ENCODE measurements around the gene EDARADD. TPM values are rescaled to one million over a fixed set of nuclear protein-coding genes. Genes with fewer than 3 reads are reported as not detected.

The EDARADD gene
- total and polyA plus RNA-seq, 2 of the 13 experiments (the other 11 are each of a cell fraction or from before 2014, with no cell fraction given), result 0.03 TPM; not detected in 1

DNA sequence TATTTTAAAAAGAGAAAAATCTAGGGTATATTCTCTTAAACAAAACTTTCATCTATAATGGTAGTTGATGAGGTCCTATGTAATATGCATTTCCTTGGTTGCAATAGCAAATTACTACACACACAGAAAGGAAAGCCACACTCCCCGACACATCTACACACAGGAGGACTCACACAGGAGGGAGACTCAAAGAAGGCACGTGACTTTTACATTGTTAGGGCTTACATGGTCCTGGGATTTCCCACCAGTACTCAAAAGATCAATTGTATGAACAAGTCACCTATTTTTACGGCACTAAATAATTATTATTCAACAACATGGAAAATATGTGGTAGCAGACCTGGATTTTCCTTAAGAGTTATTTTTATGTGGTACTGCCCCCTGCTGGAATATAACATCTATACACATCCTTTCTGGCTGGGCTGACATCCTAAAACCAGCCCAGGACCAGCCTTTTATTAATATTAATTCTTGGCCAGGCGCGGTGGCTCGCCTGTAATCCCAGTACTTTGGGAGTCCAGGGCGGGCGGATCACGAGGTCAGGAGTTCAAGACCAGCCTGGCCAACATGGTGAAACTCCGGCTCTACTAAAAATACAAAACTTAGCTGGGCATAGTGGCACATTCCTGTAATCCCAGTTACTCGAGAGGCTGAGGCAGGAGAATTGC lies 95.8 kb downstream of the EDARADD start (continued):
- TF ChIP-seq, protein P1, sequence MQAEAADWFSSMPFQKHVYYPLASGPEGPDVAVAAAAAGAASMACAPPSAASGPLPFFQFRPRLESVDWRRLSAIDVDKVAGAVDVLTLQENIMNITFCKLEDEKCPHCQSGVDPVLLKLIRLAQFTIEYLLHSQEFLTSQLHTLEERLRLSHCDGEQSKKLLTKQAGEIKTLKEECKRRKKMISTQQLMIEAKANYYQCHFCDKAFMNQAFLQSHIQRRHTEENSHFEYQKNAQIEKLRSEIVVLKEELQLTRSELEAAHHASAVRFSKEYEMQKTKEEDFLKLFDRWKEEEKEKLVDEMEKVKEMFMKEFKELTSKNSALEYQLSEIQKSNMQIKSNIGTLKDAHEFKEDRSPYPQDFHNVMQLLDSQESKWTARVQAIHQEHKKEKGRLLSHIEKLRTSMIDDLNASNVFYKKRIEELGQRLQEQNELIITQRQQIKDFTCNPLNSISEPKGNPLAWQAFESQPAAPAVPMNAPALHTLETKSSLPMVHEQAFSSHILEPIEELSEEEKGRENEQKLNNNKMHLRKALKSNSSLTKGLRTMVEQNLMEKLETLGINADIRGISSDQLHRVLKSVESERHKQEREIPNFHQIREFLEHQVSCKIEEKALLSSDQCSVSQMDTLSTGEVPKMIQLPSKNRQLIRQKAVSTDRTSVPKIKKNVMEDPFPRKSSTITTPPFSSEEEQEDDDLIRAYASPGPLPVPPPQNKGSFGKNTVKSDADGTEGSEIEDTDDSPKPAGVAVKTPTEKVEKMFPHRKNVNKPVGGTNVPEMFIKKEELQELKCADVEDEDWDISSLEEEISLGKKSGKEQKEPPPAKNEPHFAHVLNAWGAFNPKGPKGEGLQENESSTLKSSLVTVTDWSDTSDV (CRISPR knock-in tag; IDR thresholded peaks at IDR 0.05), result no peak
- TF ChIP-seq ZNF660 (CRISPR knock-in tag; IDR thresholded peaks at IDR 0.05; ENCODE audit: borderline replicate concordance, low read depth), result no peak
- TF ChIP-seq JARID2 (CRISPR knock-in tag; IDR thresholded peaks at IDR 0.05; ENCODE audit: insufficient replicate concordance), result no peak
- TF ChIP-seq CREB1 (IDR thresholded peaks at IDR 0.05), result no peak
- 0 out of 2 replicates have a peak, but pooled peaks have one; percentile 33 for TF ChIP-seq CREB1 (CRISPR knock-in tag; IDR thresholded peaks at IDR 0.05)
- TF ChIP-seq, protein P2, sequence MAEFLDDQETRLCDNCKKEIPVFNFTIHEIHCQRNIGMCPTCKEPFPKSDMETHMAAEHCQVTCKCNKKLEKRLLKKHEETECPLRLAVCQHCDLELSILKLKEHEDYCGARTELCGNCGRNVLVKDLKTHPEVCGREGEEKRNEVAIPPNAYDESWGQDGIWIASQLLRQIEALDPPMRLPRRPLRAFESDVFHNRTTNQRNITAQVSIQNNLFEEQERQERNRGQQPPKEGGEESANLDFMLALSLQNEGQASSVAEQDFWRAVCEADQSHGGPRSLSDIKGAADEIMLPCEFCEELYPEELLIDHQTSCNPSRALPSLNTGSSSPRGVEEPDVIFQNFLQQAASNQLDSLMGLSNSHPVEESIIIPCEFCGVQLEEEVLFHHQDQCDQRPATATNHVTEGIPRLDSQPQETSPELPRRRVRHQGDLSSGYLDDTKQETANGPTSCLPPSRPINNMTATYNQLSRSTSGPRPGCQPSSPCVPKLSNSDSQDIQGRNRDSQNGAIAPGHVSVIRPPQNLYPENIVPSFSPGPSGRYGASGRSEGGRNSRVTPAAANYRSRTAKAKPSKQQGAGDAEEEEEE (CRISPR knock-in tag; IDR thresholded peaks at IDR 0.05; ENCODE audit: borderline replicate concordance), result 0 out of 2 replicates have a peak, but pooled peaks have one; percentile 15
- peak; percentile 61; the same call in 1 of the 2 replicates for TF ChIP-seq SMC3 (IDR thresholded peaks at IDR 0.05; ENCODE audit: low read length)
- TF ChIP-seq, protein P3, sequence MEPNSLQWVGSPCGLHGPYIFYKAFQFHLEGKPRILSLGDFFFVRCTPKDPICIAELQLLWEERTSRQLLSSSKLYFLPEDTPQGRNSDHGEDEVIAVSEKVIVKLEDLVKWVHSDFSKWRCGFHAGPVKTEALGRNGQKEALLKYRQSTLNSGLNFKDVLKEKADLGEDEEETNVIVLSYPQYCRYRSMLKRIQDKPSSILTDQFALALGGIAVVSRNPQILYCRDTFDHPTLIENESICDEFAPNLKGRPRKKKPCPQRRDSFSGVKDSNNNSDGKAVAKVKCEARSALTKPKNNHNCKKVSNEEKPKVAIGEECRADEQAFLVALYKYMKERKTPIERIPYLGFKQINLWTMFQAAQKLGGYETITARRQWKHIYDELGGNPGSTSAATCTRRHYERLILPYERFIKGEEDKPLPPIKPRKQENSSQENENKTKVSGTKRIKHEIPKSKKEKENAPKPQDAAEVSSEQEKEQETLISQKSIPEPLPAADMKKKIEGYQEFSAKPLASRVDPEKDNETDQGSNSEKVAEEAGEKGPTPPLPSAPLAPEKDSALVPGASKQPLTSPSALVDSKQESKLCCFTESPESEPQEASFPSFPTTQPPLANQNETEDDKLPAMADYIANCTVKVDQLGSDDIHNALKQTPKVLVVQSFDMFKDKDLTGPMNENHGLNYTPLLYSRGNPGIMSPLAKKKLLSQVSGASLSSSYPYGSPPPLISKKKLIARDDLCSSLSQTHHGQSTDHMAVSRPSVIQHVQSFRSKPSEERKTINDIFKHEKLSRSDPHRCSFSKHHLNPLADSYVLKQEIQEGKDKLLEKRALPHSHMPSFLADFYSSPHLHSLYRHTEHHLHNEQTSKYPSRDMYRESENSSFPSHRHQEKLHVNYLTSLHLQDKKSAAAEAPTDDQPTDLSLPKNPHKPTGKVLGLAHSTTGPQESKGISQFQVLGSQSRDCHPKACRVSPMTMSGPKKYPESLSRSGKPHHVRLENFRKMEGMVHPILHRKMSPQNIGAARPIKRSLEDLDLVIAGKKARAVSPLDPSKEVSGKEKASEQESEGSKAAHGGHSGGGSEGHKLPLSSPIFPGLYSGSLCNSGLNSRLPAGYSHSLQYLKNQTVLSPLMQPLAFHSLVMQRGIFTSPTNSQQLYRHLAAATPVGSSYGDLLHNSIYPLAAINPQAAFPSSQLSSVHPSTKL (CRISPR knock-in tag; IDR thresholded peaks at IDR 0.05), result peak; percentile 19; the same call in 1 of the 2 replicates
- TF ChIP-seq NR2F6 (IDR thresholded peaks at IDR 0.05), result no peak
- no peak for TF ChIP-seq NR2F6 (CRISPR knock-in tag; IDR thresholded peaks at IDR 0.05)
- TF ChIP-seq, protein P4, sequence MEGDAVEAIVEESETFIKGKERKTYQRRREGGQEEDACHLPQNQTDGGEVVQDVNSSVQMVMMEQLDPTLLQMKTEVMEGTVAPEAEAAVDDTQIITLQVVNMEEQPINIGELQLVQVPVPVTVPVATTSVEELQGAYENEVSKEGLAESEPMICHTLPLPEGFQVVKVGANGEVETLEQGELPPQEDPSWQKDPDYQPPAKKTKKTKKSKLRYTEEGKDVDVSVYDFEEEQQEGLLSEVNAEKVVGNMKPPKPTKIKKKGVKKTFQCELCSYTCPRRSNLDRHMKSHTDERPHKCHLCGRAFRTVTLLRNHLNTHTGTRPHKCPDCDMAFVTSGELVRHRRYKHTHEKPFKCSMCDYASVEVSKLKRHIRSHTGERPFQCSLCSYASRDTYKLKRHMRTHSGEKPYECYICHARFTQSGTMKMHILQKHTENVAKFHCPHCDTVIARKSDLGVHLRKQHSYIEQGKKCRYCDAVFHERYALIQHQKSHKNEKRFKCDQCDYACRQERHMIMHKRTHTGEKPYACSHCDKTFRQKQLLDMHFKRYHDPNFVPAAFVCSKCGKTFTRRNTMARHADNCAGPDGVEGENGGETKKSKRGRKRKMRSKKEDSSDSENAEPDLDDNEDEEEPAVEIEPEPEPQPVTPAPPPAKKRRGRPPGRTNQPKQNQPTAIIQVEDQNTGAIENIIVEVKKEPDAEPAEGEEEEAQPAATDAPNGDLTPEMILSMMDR (CRISPR knock-in tag; IDR thresholded peaks at IDR 0.05), result peak; percentile 66
- no peak for TF ChIP-seq FOXO1 (CRISPR knock-in tag; IDR thresholded peaks at IDR 0.05)
- TF ChIP-seq TARDBP (CRISPR knock-in tag; IDR thresholded peaks at IDR 0.05), result no peak
- TF ChIP-seq TAF1 (CRISPR knock-in tag; IDR thresholded peaks at IDR 0.05), result peak; percentile 20; the same call in 1 of the 2 replicates
- TF ChIP-seq STAG1 (CRISPR knock-in tag; IDR thresholded peaks at IDR 0.05), result peak; percentile 57
- TF ChIP-seq, protein P5, sequence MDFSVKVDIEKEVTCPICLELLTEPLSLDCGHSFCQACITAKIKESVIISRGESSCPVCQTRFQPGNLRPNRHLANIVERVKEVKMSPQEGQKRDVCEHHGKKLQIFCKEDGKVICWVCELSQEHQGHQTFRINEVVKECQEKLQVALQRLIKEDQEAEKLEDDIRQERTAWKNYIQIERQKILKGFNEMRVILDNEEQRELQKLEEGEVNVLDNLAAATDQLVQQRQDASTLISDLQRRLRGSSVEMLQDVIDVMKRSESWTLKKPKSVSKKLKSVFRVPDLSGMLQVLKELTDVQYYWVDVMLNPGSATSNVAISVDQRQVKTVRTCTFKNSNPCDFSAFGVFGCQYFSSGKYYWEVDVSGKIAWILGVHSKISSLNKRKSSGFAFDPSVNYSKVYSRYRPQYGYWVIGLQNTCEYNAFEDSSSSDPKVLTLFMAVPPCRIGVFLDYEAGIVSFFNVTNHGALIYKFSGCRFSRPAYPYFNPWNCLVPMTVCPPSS (IDR thresholded peaks at IDR 0.05), result no peak
- peak; percentile 9 for TF ChIP-seq ZEB1 (IDR thresholded peaks at IDR 0.05; ENCODE audit: insufficient replicate concordance, low read depth)
- peak; percentile 62; the same call in 1 of the 2 replicates for TF ChIP-seq ZMYM2 (CRISPR knock-in tag; IDR thresholded peaks at IDR 0.05)

All from HepG2 (cell line).